ENCODE data around the gene PIGH. TPM values are rescaled to one million over a fixed set of nuclear protein-coding genes. Genes with fewer than 3 reads are reported as not detected.
"Not testable (repeated sequence)": the region's sequence is repeated elsewhere in the genome, so short reads cannot be mapped to it uniquely, and the experiment has no call there.

PIGH gene
- total RNA-seq, 1 donor from 2014 or later, result 24.1 TPM

DNA sequence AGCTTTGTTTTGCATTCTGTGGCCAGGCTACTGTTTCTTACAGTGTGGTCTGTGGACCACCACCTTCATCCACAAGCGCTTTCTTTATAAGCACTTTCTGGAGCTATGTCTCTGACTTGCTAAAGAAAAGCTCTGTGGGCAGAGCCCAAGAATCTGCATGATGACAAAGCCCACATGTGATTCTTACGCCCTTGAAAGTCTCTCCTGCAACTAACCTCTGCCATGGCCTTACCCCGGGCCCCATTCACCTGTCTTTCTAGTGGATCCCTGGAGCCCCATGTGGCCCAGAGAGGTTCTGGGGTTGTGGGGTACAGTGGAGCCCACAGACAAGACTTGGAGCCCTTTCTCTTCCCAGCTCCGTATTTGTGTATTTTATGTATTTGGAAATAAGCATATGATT, 50.3 kb downstream of the PIGH start:
- intact Hi-C loops (cut with DNase I), result no loop called here
- H3K9me3 ChIP-seq, result no peaks in the 10 kb centered on the region
- DNase-seq (ENCODE audit: extremely low spot score in 2 of 2), result no peak
- no peak overlapping the region for H3K4me3 ChIP-seq
- H3K27ac ChIP-seq, result no peak overlapping the region
- no peaks in the 10 kb centered on the region for H3K27me3 ChIP-seq
- TF ChIP-seq CTCF (IDR thresholded peaks at IDR 0.05), result no peak
- TF ChIP-seq POLR2AphosphoS5 (IDR thresholded peaks at IDR 0.05; ENCODE audit: insufficient read depth in 1 of 2, low read depth in 1 of 2), result no peak
- no peak for TF ChIP-seq POLR2A (IDR thresholded peaks at IDR 0.05)
- no peaks in the 10 kb centered on the region for H3K36me3 ChIP-seq
- H3K4me1 ChIP-seq, result no peaks in the 10 kb centered on the region

- Histone ChIP-seq H3K4me3 (no peak overlapping the region), H3K9me3 (no peaks in the 10 kb centered on the region), H3K4me1 (no peaks in the 10 kb centered on the region), H3K36me3 (no peaks in the 10 kb centered on the region), H3K27me3 (no peaks in the 10 kb centered on the region), H3K27ac (no peak overlapping the region)
- DNase-seq (ENCODE audit: extremely low spot score in 2 of 2), result no peak
- intact Hi-C loops (cut with DNase I), result no loop called here
- no peak for TF ChIP-seq POLR2AphosphoS5 (IDR thresholded peaks at IDR 0.05; ENCODE audit: insufficient read depth in 1 of 2, low read depth in 1 of 2)
- no peak for TF ChIP-seq CTCF (IDR thresholded peaks at IDR 0.05)
- no peak for TF ChIP-seq POLR2A (IDR thresholded peaks at IDR 0.05)
Measured at GRCh38 chr14:67547224-67547780, 52.8 kb downstream of the PIGH start.

GRCh38 chr14:67544590-67544989, 55.5 kb downstream of the PIGH start:
- H3K9me3 ChIP-seq, result no peaks in the 10 kb centered on the region
- no peak overlapping the region for H3K27ac ChIP-seq
- no peaks in the 10 kb centered on the region for H3K4me1 ChIP-seq
- DNase-seq (ENCODE audit: extremely low spot score in 2 of 2), result no peak
- no peak for TF ChIP-seq CTCF (IDR thresholded peaks at IDR 0.05)
- no peak for TF ChIP-seq POLR2A (IDR thresholded peaks at IDR 0.05)
- no peak for TF ChIP-seq POLR2AphosphoS5 (IDR thresholded peaks at IDR 0.05; ENCODE audit: insufficient read depth in 1 of 2, low read depth in 1 of 2)
- H3K36me3 ChIP-seq, result no peaks in the 10 kb centered on the region
- H3K4me3 ChIP-seq, result no peak overlapping the region
- no peaks in the 10 kb centered on the region for H3K27me3 ChIP-seq
- intact Hi-C loops (cut with DNase I), result no loop called here

DNA sequence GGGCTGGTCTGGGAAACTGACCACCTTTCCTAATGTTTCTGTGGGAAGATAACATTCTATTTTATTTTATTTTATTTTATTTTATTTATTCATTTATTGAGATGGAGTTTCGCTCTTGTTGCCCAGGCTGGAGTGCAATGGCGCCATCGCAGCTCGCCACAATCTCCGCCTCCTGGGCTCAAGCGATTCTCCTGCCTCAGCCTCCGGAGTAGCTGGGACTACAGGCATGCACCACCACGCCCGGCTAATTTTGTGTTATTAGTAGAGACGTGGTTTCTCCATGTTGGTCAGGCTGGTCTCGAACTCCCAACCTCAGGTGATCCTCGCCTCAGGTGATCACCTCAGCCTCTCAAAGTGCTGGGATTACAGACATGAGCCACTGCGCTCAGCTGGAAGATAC, 57.4 kb downstream of the PIGH start:
- H3K4me1 ChIP-seq; H3K27me3 ChIP-seq; H3K9me3 ChIP-seq; H3K27ac ChIP-seq; H3K36me3 ChIP-seq; H3K4me3 ChIP-seq; intact Hi-C loops (cut with DNase I); DNase-seq (ENCODE audit: extremely low spot score in 2 of 2): not testable (repeated sequence)

- intact Hi-C loops (cut with DNase I), result no loop called here
- Histone ChIP-seq H3K9me3 (no peaks in the 10 kb centered on the region), H3K4me3 (no peak overlapping the region), H3K36me3 (no peaks in the 10 kb centered on the region), H3K4me1 (no peaks in the 10 kb centered on the region), H3K27me3 (no peaks in the 10 kb centered on the region), H3K27ac (no peak overlapping the region)
- no peak for DNase-seq (ENCODE audit: extremely low spot score in 2 of 2)
- TF ChIP-seq CTCF (IDR thresholded peaks at IDR 0.05) (no peak), POLR2A (IDR thresholded peaks at IDR 0.05) (no peak), POLR2AphosphoS5 (IDR thresholded peaks at IDR 0.05; ENCODE audit: insufficient read depth in 1 of 2, low read depth in 1 of 2) (no peak)
Measured at GRCh38 chr14:67541448-67542387, 58.4 kb downstream of the PIGH start.

Small RNA genes lying within 50 kb of the gene (small RNA-seq; reads per million reads assigned to genes)
- gene AL132640.3, result not detected
- not detected for gene RF00019

Other genes with a start within 250 kb of the PIGH start
- gene ATP6V1D, start 240.5 kb downstream of the PIGH start, total RNA-seq, result 23.8 TPM
- 30.4 TPM for gene EIF2S1, start 239.9 kb downstream of the PIGH start, total RNA-seq
- 4.4 TPM for gene PLEK2, start 188.1 kb downstream of the PIGH start, total RNA-seq
- gene TMEM229B, start 111.5 kb downstream of the PIGH start, total RNA-seq, result 9.8 TPM
- 2.5 TPM for gene PLEKHH1, start 67.0 kb downstream of the PIGH start, total RNA-seq
- 14.2 TPM for gene ARG2, start 19.7 kb upstream of the PIGH start, total RNA-seq
- 62.1 TPM for gene VTI1B, start 74.4 kb upstream of the PIGH start, total RNA-seq
- 44.0 TPM for gene RDH11, start 95.5 kb upstream of the PIGH start, total RNA-seq
- 15.0 TPM for gene RDH12, start 101.6 kb upstream of the PIGH start, total RNA-seq
- 30.2 TPM for gene ZFYVE26, start 216.3 kb upstream of the PIGH start, total RNA-seq
- 28.5 TPM for gene RAD51B, start 219.5 kb upstream of the PIGH start, total RNA-seq